Measurements from ENCODE around the gene CRAT.

DNA sequence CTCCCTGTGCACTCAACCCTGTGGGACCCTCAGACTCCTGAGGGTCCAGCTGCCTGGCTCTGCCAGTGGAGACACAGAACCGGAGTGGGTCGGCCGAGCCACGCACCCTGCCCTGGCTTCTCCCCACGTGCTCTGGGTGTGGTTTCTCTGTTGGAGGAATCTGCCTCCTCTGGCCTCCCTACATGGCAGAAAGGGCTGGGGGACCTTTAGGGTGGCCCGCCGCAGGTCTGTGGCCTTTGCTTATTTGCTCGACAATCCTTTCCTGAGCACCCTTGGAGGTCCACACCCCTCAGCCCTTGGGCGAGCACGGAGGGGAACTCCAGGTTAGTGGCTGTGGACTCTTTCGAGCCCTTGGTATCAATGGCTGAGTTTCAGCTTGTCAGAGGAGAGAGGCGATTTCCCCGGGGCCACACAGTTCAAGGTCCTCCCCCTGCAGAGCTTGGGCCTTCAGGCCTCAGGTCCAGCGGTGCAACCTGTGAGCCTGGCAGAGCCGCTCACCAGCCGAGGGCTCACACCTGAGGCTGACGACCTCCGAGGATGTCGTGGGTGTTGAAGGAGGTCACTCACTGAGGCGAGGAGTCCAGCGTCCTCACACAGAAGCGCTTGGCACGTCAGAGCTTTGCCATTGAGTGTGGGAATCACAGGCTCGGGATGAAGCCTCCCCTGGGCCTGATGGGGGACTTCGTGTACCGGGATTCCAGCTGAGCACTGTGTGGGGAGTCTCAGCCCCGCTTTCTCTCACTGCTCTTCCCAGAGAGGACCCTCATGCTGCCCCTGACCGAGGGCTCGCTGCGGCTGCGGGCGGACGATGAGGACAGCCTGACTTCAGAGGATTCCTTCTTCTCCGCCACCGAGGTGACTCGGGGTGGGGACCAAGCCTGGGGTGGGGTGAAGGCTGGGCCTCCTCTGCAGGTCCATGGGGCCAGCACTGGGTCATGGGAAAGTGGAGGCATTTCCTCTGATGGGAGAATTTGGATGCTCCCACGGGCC lies 50.5 kb downstream of the CRAT start:
- no peak for TF ChIP-seq POLR2A (IDR thresholded peaks at IDR 0.05)
- TF ChIP-seq, protein P1, sequence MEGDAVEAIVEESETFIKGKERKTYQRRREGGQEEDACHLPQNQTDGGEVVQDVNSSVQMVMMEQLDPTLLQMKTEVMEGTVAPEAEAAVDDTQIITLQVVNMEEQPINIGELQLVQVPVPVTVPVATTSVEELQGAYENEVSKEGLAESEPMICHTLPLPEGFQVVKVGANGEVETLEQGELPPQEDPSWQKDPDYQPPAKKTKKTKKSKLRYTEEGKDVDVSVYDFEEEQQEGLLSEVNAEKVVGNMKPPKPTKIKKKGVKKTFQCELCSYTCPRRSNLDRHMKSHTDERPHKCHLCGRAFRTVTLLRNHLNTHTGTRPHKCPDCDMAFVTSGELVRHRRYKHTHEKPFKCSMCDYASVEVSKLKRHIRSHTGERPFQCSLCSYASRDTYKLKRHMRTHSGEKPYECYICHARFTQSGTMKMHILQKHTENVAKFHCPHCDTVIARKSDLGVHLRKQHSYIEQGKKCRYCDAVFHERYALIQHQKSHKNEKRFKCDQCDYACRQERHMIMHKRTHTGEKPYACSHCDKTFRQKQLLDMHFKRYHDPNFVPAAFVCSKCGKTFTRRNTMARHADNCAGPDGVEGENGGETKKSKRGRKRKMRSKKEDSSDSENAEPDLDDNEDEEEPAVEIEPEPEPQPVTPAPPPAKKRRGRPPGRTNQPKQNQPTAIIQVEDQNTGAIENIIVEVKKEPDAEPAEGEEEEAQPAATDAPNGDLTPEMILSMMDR (IDR thresholded peaks at IDR 0.05) = no peak
